GM12878 (cell line): ENCODE data around the gene GALNT6. TPM values are rescaled to one million over a fixed set of nuclear protein-coding genes. Genes with fewer than 3 reads are reported as not detected.

Experiments
- ATAC-seq: fragments of 200-7000 bp; cut with Tn5 transposase; 3 replicates; pipeline ENCODE4 v1.9.1; 2020; ENCODE audit warnings: mild to moderate bottlenecking, moderate library complexity
- BruUV-seq: library from RNA; stranded (reverse); fragments of 400-500 nt; replicated peaks from 2 replicates; lab custom pipeline; 2021; lab: Mats Ljungman, UMichigan
- CTCF ChIA-PET: fragments of 300-600 bp; sonication (Branson Sonifier 250); formaldehyde crosslinking; extraction: SDS; loops from one replicate; lab custom pipeline; 2021; ENCODE audit warnings: inconsistent platforms; lab: Yijun Ruan, JAX
- POLR2A ChIA-PET: fragments of 350-600 bp; formaldehyde crosslinking; extraction: SDS; loops from one replicate; lab custom pipeline; 2021; ENCODE audit warnings: inconsistent platforms; lab: Charles Lee
- RAD21 ChIA-PET: fragments of 300-600 bp; sonication (Branson Sonifier 250); formaldehyde crosslinking; loops from one replicate; lab custom pipeline; 2023; ENCODE audit warnings: antibody characterized with exemption; ENCODE audit not compliant: unreplicated experiment; lab: Charles Lee
- SMC1A ChIA-PET: fragments of 300-600 bp; sonication (Branson Sonifier 250); formaldehyde crosslinking; loops from one replicate; lab custom pipeline; 2023; ENCODE audit not compliant: unreplicated experiment, uncharacterized antibody; lab: Charles Lee
- DNase-seq: peaks from one replicate; pipeline ENCODE4 v3.0.0-alpha.2; 2011; ENCODE audit warnings: low read depth, low spot score
- FAIRE-seq: peaks from 3 replicates; lab custom pipeline; 2011; peaks lifted over from hg19 to GRCh38; lab: Jason Lieb, UNC
- H2AFZ ChIP-seq: 2 replicates; pipeline ENCODE4 v1.6.0; 2011; ENCODE audit warnings: low read depth, low read length, control low read depth; ENCODE audit not compliant: control insufficient read depth
- H3K27ac ChIP-seq: 2 replicates; pipeline ENCODE4 v1.5.1; 2011; ENCODE audit warnings: control low read depth; ENCODE audit not compliant: control insufficient read depth, insufficient read depth
- H3K27me3 ChIP-seq, 2 experiments: replicated peaks in 1 of 2; 2 replicates each; pipeline versions ENCODE4 v1.6.0 to v1.6.1; 2011; ENCODE audit warnings: low read length in 1 of 2; ENCODE audit not compliant: control insufficient read depth in 2 of 2, insufficient read depth in 2 of 2
- H3K36me3 ChIP-seq, 2 experiments: 2 replicates each; pipeline ENCODE4 v1.5.1; 2011; ENCODE audit warnings: low read length in 1 of 2; ENCODE audit not compliant: control insufficient read depth in 2 of 2, insufficient read depth in 2 of 2
- H3K4me1 ChIP-seq: 2 replicates; pipeline ENCODE4 v1.6.1; 2011; ENCODE audit warnings: mild to moderate bottlenecking, low read length, moderate library complexity, mixed read lengths; ENCODE audit not compliant: control insufficient read depth, insufficient read depth
- H3K4me2 ChIP-seq: 2 replicates; pipeline ENCODE4 v1.6.0; 2011; ENCODE audit warnings: control low read depth; ENCODE audit not compliant: control insufficient read depth, insufficient read depth
- H3K4me3 ChIP-seq: fragments of 200-600 bp; sonication (generic); 2 replicates; pipeline ENCODE4 v1.5.1; 2016
- H3K79me2 ChIP-seq: 2 replicates; pipeline ENCODE4 v1.6.0; 2011; ENCODE audit warnings: low read length; ENCODE audit not compliant: control insufficient read depth, insufficient read depth
- H3K9ac ChIP-seq: 2 replicates; pipeline ENCODE4 v1.8.0; 2011; ENCODE audit warnings: low read length, control low read depth, mixed read lengths; ENCODE audit not compliant: control insufficient read depth, insufficient read depth
- H3K9me3 ChIP-seq: replicated peaks from 3 replicates; pipeline ENCODE4 v1.5.1; 2011; ENCODE audit warnings: mild to moderate bottlenecking, low read length; ENCODE audit not compliant: control insufficient read depth, insufficient read depth
- H4K20me1 ChIP-seq: 2 replicates; pipeline ENCODE4 v1.6.0; 2011; ENCODE audit not compliant: control insufficient read depth, insufficient read depth
- BHLHE40 ChIP-seq, 2 experiments: fragments of 450-650 bp in 1 of 2; IDR thresholded peaks; 2 replicates each; pipeline ENCODE4 v1.6.1; 2011 to 2017; ENCODE audit warnings: low read depth in 2 of 2, borderline replicate concordance in 1 of 2, improper control_type of control experiment in 1 of 2, low read length in 1 of 2, mild to moderate bottlenecking in 1 of 2
- BRCA1 ChIP-seq: IDR thresholded peaks from 2 replicates; pipeline ENCODE4 v1.6.1; 2011; ENCODE audit warnings: low read depth, low read length, improper control_type of control experiment
- CBX5 ChIP-seq: sonication (generic); IDR thresholded peaks from 2 replicates; pipeline ENCODE4 v1.6.1; 2016; ENCODE audit warnings: low read depth, moderate library complexity, mild to moderate bottlenecking, inconsistent platforms
- CEBPB ChIP-seq, 2 experiments: fragments of 150-350 bp in 1 of 2; IDR thresholded peaks; 2 replicates each; pipeline ENCODE4 v1.6.1; 2012 to 2014; ENCODE audit warnings: low read depth in 2 of 2, low read length in 2 of 2, borderline replicate concordance in 1 of 2, inconsistent platforms in 1 of 2
- ETV6 ChIP-seq, 2 experiments: fragments of 450-650 bp in 1 of 2; IDR thresholded peaks in 1 of 2; conservative IDR thresholded peaks in 1 of 2; 2 replicates each; pipeline ENCODE4 v1.6.1; 2014; ENCODE audit warnings: antibody characterized with exemption in 1 of 2, borderline replicate concordance in 1 of 2, low read depth in 1 of 2, mild to moderate bottlenecking in 1 of 2, moderate library complexity in 1 of 2
- HDAC2 ChIP-seq: fragments of 200-600 bp; sonication (generic); IDR thresholded peaks from 2 replicates; pipeline ENCODE4 v1.6.1; 2017
- KDM1A ChIP-seq: fragments of 200-600 bp; sonication (generic); IDR thresholded peaks from 2 replicates; pipeline ENCODE4 v1.6.1; 2016; ENCODE audit warnings: borderline replicate concordance
- MTA2 ChIP-seq: fragments of 450-650 bp; IDR thresholded peaks from 2 replicates; pipeline ENCODE4 v1.6.1; 2016; ENCODE audit warnings: low read depth, mild to moderate bottlenecking, moderate library complexity
- MXI1 ChIP-seq: fragments of 150-350 bp; IDR thresholded peaks from 2 replicates; pipeline ENCODE4 v1.6.1; 2011; ENCODE audit warnings: low read depth, mild to moderate bottlenecking, inconsistent platforms, low read length, improper control_type of control experiment
- PAX8 ChIP-seq: fragments of 450-650 bp; IDR thresholded peaks from 2 replicates; pipeline ENCODE4 v1.6.1; 2017; ENCODE audit warnings: mild to moderate bottlenecking, moderate library complexity
- RELA ChIP-seq: fragments of 450-650 bp; IDR thresholded peaks from 2 replicates; pipeline ENCODE4 v1.8.0; 2014; ENCODE audit warnings: borderline replicate concordance; ENCODE audit not compliant: partially characterized antibody
- RUNX3 ChIP-seq: IDR thresholded peaks from 2 replicates; pipeline ENCODE4 v1.6.1; 2012; ENCODE audit warnings: low read length, inconsistent platforms
- SIN3A ChIP-seq: IDR thresholded peaks from 2 replicates; pipeline ENCODE4 v1.6.1; 2012; ENCODE audit warnings: low read depth, low read length, improper control_type of control experiment
- SREBF1 ChIP-seq: IDR thresholded peaks from 2 replicates; pipeline ENCODE4 v1.6.1; 2012; ENCODE audit warnings: mild to moderate bottlenecking, low read length
- WGBS: methylation state at CpG from one replicate; pipeline ENCODE4 v1.1.6; 2016; ENCODE audit warnings: low lambda C conversion rate; ENCODE audit not compliant: insufficient replicate concordance, insufficient coverage; ENCODE audit errors: missing lambda C conversion rate; 5-methylcytosine and 5-hydroxymethylcytosine counted together
- in situ Hi-C: fragments of 300-500 bp; cut with MboI; formaldehyde crosslinking; loops from 9 replicates; pipeline ENCODE4 v1.14.3; 2018; ENCODE audit warnings: mixed read lengths
- intact Hi-C: fragments of 100-400 bp; cut with micrococcal nuclease; formaldehyde crosslinking; loops from one replicate; pipeline ENCODE4 v1.14.2; 2022; ENCODE audit not compliant: unreplicated experiment
- polyA plus RNA-seq, 11 experiments: library from polyadenylated mRNA; depleted of rRNA in 4 of 11; unstranded in 6 of 11; stranded (reverse) in 5 of 11; fragments of >200 nt; fragmentation: Nextera tagmentation in 4 of 11; fragmentation: Illumina TruSeq in 1 of 11; extraction: Ambion mirVana in 4 of 11; extraction: Trizol in 1 of 11; gene quantifications; 1 replicate in 1 of 11; 2 replicates in 10 of 11; pipeline versions ENCODE4 v1.2.1 to v1.2.3, GENCODE V29; 2011 to 2016; ENCODE audit warnings: inconsistent platforms in 2 of 11, missing spikeins in 2 of 11, low read depth in 1 of 11
- total RNA-seq, 4 experiments: library from RNA; depleted of rRNA in 3 of 4; stranded (reverse); fragments of >200 nt in 3 of 4; fragmentation: Illumina TruSeq in 1 of 4; extraction: Trizol in 1 of 4; gene quantifications; 2 replicates each; pipeline versions ENCODE4 v1.2.1 to v1.2.3, GENCODE V29; 2013 to 2021
- TF ChIP-seq, protein P1 (sequence below): fragments of 450-650 bp; IDR thresholded peaks from 2 replicates; pipeline ENCODE4 v1.6.1; 2017; ENCODE audit warnings: mild to moderate bottlenecking, moderate library complexity
- TF ChIP-seq, protein P2 (sequence below): IDR thresholded peaks from 2 replicates; pipeline ENCODE4 v1.6.1; 2011; ENCODE audit warnings: mild to moderate bottlenecking, low read depth, low read length, moderate library complexity; ENCODE audit not compliant: insufficient replicate concordance
- TF ChIP-seq, protein P3 (sequence below): fragments of 450-650 bp; IDR thresholded peaks from 2 replicates; pipeline ENCODE4 v1.6.1; 2017; ENCODE audit warnings: borderline replicate concordance

Gene GALNT6
- total and polyA plus RNA-seq, 10 of the 15 experiments (the other 5 are each of a cell fraction or from before 2014, with no cell fraction given), result 6.6 to 40.4 (median 23.7) TPM

DNA sequence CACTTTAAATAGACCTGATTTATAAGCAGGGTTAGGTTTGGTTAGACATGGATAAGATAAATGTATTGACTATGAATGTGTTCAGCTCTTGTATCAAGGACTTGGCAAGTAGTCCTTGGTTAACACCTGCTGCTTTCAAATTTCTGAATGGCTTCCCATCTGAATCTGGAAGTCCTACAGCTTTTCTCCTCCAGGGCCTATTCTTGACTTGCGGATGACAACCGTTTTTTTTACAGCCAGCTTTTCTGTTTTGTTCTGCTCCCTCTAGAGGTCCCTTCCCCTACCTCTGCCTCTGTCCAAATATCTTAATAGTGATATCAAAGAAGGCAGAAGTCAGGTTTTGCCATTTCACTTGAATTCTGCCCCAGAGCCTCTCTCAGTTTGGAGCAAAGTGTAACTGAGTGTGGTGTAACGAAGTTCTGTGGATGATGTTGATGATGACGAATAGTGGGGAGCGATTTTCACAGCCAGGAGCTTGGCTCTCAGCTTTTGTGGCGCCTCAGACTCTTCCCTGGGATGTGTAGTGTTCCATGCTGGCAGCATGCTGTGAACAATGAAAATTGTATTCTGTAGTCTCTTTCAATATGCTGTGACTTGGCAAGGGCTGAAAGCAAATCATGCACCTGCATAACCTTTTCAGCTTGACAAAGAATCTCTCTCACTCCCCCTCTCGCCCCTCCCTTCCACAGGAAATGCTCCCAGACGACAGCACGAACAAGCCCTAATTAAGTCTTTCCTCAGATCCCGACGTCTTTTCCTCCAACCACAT lies 28.4 kb upstream of the GALNT6 start:
- ATAC-seq (no peak), FAIRE-seq (no peak), DNase-seq (no peak)
- in situ Hi-C loops (loop anchor here (5.0 to 10.0 kb wide), 2 partner anchors 108 to 455 kb away; no protein-coding TSS in a partner anchor), intact Hi-C loops (loop anchor here (2.0 to 10.0 kb wide), 3 partner anchors 173 to 565 kb away; partner anchors contain the start of gene SCN8A)
- Histone ChIP-seq H3K9ac (no peak overlapping the region), H3K4me3 (no peak overlapping the region), H3K4me1 (peaks cover 3% of the 10 kb centered on the region; the same call in 1 of the 2 replicates), H3K9me3 (no peaks in the 10 kb centered on the region), H3K79me2 (no peaks in the 10 kb centered on the region), H4K20me1 (no peaks in the 10 kb centered on the region), H3K27me3 (no peaks in the 10 kb centered on the region), H3K36me3 (no peaks in the 10 kb centered on the region), H3K27ac (no peak overlapping the region), H2AFZ (no peak overlapping the region), H3K4me2 (no peak overlapping the region)
- CTCF ChIA-PET, result interaction anchor here (1.2 to 14.2 kb wide), 12 partner anchors 8 to 258 kb away, joined by 3 to 183 read pairs (median 4); no protein-coding TSS in a partner anchor
- 80% methylated on average over 11 of the region's 11 CpGs for WGBS
- no peak for TF ChIP-seq MXI1
- no peak for TF ChIP-seq BRCA1
- no peak for TF ChIP-seq PAX8
- TF ChIP-seq, protein P1, sequence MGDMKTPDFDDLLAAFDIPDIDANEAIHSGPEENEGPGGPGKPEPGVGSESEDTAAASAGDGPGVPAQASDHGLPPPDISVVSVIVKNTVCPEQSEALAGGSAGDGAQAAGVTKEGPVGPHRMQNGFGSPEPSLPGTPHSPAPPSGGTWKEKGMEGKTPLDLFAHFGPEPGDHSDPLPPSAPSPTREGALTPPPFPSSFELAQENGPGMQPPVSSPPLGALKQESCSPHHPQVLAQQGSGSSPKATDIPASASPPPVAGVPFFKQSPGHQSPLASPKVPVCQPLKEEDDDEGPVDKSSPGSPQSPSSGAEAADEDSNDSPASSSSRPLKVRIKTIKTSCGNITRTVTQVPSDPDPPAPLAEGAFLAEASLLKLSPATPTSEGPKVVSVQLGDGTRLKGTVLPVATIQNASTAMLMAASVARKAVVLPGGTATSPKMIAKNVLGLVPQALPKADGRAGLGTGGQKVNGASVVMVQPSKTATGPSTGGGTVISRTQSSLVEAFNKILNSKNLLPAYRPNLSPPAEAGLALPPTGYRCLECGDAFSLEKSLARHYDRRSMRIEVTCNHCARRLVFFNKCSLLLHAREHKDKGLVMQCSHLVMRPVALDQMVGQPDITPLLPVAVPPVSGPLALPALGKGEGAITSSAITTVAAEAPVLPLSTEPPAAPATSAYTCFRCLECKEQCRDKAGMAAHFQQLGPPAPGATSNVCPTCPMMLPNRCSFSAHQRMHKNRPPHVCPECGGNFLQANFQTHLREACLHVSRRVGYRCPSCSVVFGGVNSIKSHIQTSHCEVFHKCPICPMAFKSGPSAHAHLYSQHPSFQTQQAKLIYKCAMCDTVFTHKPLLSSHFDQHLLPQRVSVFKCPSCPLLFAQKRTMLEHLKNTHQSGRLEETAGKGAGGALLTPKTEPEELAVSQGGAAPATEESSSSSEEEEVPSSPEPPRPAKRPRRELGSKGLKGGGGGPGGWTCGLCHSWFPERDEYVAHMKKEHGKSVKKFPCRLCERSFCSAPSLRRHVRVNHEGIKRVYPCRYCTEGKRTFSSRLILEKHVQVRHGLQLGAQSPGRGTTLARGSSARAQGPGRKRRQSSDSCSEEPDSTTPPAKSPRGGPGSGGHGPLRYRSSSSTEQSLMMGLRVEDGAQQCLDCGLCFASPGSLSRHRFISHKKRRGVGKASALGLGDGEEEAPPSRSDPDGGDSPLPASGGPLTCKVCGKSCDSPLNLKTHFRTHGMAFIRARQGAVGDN, result no peak
- no peak for TF ChIP-seq RUNX3
- TF ChIP-seq CEBPB (IDR thresholded peaks at IDR 0.05; ENCODE audit: borderline replicate concordance in 1 of 2, low read depth in 2 of 2, low read length in 2 of 2), result no peak
- no peak for TF ChIP-seq MTA2
- no peak for TF ChIP-seq ETV6 (conservative IDR thresholded peaks at IDR 0.05 in 1 of 2, IDR thresholded peaks at IDR 0.05 in 1 of 2; ENCODE audit: borderline replicate concordance in 1 of 2, low read depth in 1 of 2)
- TF ChIP-seq RELA, result no peak
- TF ChIP-seq, protein P2, sequence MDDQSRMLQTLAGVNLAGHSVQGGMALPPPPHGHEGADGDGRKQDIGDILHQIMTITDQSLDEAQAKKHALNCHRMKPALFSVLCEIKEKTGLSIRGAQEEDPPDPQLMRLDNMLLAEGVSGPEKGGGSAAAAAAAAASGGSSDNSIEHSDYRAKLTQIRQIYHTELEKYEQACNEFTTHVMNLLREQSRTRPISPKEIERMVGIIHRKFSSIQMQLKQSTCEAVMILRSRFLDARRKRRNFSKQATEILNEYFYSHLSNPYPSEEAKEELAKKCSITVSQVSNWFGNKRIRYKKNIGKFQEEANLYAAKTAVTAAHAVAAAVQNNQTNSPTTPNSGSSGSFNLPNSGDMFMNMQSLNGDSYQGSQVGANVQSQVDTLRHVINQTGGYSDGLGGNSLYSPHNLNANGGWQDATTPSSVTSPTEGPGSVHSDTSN, result no peak
- TF ChIP-seq HDAC2, result no peak
- TF ChIP-seq, protein P3, sequence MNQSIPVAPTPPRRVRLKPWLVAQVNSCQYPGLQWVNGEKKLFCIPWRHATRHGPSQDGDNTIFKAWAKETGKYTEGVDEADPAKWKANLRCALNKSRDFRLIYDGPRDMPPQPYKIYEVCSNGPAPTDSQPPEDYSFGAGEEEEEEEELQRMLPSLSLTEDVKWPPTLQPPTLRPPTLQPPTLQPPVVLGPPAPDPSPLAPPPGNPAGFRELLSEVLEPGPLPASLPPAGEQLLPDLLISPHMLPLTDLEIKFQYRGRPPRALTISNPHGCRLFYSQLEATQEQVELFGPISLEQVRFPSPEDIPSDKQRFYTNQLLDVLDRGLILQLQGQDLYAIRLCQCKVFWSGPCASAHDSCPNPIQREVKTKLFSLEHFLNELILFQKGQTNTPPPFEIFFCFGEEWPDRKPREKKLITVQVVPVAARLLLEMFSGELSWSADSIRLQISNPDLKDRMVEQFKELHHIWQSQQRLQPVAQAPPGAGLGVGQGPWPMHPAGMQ, result no peak
- TF ChIP-seq BHLHE40 (IDR thresholded peaks at IDR 0.05; ENCODE audit: borderline replicate concordance in 1 of 2, low read depth in 2 of 2, low read length in 1 of 2), result no peak
- no peak for TF ChIP-seq CBX5
- no peak for TF ChIP-seq SREBF1
- TF ChIP-seq SIN3A, result no peak
- TF ChIP-seq KDM1A, result no peak
- SMC1A ChIA-PET, result interaction anchor here (0.8 to 3.7 kb wide), 7 partner anchors 11 to 113 kb away, joined by 3 to 57 read pairs (median 4); partner anchors contain the start of gene GALNT6
- RAD21 ChIA-PET, result interaction anchor here (0.8 to 4.6 kb wide), 5 partner anchors 11 to 117 kb away, joined by 3 to 52 read pairs (median 3); no protein-coding TSS in a partner anchor
- POLR2A ChIA-PET, result no interaction called here
- BruUV-seq, result no TSS peak
